GM23338 (cell line): ENCODE measurements around the gene UBE3C.

ENCODE experiments used
- CREB1 ChIP-seq: fragments of 250-450 bp; sonication (Bioruptor Pico); IDR thresholded peaks from 2 replicates; pipeline ENCODE4 v1.5.0; 2020; ENCODE audit warnings: low read depth, mild to moderate bottlenecking, moderate library complexity
- EZH2 ChIP-seq: fragments of 200-600 bp; sonication (generic); IDR thresholded peaks from one replicate; pipeline ENCODE4 v1.8.0; 2017; ENCODE audit warnings: antibody characterized with exemption, mild to moderate bottlenecking, low read depth; ENCODE audit not compliant: unreplicated experiment
- EZH2phosphoT487 ChIP-seq: fragments of 200-600 bp; sonication (generic); IDR thresholded peaks from one replicate; pipeline ENCODE4 v1.8.1; 2018; ENCODE audit warnings: antibody characterized with exemption; ENCODE audit not compliant: unreplicated experiment
- NANOG ChIP-seq: IDR thresholded peaks from 2 replicates; pipeline ENCODE4 v1.6.1; 2016; ENCODE audit warnings: antibody characterized with exemption, borderline replicate concordance
- POLR2AphosphoS5 ChIP-seq: IDR thresholded peaks from 2 replicates; pipeline ENCODE4 v1.6.1; 2016; ENCODE audit warnings: antibody characterized with exemption, low read depth
- REST ChIP-seq: IDR thresholded peaks from one replicate; pipeline ENCODE4 v1.6.1; 2018; ENCODE audit warnings: antibody characterized with exemption; ENCODE audit not compliant: unreplicated experiment
- STAT1 ChIP-seq: IDR thresholded peaks from one replicate; pipeline ENCODE4 v1.6.1; 2016; ENCODE audit warnings: antibody characterized with exemption; ENCODE audit not compliant: unreplicated experiment
- ZNF114 ChIP-seq: fragments of 250-450 bp; sonication (Bioruptor Pico); IDR thresholded peaks from 2 replicates; pipeline ENCODE4 v1.5.0; 2020; ENCODE audit warnings: mild to moderate bottlenecking, moderate library complexity
- ZNF331 ChIP-seq: fragments of 250-450 bp; sonication (Bioruptor Pico); IDR thresholded peaks from 2 replicates; pipeline ENCODE4 v1.5.0; 2020; ENCODE audit warnings: low read depth, mild to moderate bottlenecking, moderate library complexity
- TF ChIP-seq, protein P1 (sequence below), 2 experiments: fragments of 200-600 bp in 1 of 2; sonication (generic) in 1 of 2; conservative IDR thresholded peaks; 2 replicates each; pipeline versions ENCODE4 v1.5.1 to v1.6.1; 2016 to 2017; ENCODE audit warnings: antibody characterized with exemption in 2 of 2, low read depth in 2 of 2, mild to moderate bottlenecking in 2 of 2, moderate library complexity in 1 of 2
- TF ChIP-seq, protein P2 (sequence below): IDR thresholded peaks from 2 replicates; pipeline ENCODE4 v1.6.1; 2016; ENCODE audit warnings: antibody characterized with exemption
- TF ChIP-seq, protein P3 (sequence below): fragments of 250-450 bp; sonication (Bioruptor Pico); IDR thresholded peaks from 2 replicates; pipeline ENCODE4 v1.5.0; 2020; ENCODE audit warnings: mild to moderate bottlenecking, moderate library complexity

GRCh38 chr7:157149317-157149716 is 10.6 kb downstream of the UBE3C start:
- TF ChIP-seq, protein P1, sequence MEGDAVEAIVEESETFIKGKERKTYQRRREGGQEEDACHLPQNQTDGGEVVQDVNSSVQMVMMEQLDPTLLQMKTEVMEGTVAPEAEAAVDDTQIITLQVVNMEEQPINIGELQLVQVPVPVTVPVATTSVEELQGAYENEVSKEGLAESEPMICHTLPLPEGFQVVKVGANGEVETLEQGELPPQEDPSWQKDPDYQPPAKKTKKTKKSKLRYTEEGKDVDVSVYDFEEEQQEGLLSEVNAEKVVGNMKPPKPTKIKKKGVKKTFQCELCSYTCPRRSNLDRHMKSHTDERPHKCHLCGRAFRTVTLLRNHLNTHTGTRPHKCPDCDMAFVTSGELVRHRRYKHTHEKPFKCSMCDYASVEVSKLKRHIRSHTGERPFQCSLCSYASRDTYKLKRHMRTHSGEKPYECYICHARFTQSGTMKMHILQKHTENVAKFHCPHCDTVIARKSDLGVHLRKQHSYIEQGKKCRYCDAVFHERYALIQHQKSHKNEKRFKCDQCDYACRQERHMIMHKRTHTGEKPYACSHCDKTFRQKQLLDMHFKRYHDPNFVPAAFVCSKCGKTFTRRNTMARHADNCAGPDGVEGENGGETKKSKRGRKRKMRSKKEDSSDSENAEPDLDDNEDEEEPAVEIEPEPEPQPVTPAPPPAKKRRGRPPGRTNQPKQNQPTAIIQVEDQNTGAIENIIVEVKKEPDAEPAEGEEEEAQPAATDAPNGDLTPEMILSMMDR (conservative IDR thresholded peaks at IDR 0.05; ENCODE audit: low read depth in 2 of 2): no peak
- TF ChIP-seq POLR2AphosphoS5 (no peak), REST (no peak), EZH2phosphoT487 (no peak), EZH2 (no peak), STAT1 (no peak), CREB1 (CRISPR knock-in tag) (no peak), ZNF114 (CRISPR knock-in tag) (no peak), NANOG (no peak), ZNF331 (CRISPR knock-in tag) (no peak)
- TF ChIP-seq, protein P2, sequence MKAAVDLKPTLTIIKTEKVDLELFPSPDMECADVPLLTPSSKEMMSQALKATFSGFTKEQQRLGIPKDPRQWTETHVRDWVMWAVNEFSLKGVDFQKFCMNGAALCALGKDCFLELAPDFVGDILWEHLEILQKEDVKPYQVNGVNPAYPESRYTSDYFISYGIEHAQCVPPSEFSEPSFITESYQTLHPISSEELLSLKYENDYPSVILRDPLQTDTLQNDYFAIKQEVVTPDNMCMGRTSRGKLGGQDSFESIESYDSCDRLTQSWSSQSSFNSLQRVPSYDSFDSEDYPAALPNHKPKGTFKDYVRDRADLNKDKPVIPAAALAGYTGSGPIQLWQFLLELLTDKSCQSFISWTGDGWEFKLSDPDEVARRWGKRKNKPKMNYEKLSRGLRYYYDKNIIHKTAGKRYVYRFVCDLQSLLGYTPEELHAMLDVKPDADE: no peak
- TF ChIP-seq, protein P3, sequence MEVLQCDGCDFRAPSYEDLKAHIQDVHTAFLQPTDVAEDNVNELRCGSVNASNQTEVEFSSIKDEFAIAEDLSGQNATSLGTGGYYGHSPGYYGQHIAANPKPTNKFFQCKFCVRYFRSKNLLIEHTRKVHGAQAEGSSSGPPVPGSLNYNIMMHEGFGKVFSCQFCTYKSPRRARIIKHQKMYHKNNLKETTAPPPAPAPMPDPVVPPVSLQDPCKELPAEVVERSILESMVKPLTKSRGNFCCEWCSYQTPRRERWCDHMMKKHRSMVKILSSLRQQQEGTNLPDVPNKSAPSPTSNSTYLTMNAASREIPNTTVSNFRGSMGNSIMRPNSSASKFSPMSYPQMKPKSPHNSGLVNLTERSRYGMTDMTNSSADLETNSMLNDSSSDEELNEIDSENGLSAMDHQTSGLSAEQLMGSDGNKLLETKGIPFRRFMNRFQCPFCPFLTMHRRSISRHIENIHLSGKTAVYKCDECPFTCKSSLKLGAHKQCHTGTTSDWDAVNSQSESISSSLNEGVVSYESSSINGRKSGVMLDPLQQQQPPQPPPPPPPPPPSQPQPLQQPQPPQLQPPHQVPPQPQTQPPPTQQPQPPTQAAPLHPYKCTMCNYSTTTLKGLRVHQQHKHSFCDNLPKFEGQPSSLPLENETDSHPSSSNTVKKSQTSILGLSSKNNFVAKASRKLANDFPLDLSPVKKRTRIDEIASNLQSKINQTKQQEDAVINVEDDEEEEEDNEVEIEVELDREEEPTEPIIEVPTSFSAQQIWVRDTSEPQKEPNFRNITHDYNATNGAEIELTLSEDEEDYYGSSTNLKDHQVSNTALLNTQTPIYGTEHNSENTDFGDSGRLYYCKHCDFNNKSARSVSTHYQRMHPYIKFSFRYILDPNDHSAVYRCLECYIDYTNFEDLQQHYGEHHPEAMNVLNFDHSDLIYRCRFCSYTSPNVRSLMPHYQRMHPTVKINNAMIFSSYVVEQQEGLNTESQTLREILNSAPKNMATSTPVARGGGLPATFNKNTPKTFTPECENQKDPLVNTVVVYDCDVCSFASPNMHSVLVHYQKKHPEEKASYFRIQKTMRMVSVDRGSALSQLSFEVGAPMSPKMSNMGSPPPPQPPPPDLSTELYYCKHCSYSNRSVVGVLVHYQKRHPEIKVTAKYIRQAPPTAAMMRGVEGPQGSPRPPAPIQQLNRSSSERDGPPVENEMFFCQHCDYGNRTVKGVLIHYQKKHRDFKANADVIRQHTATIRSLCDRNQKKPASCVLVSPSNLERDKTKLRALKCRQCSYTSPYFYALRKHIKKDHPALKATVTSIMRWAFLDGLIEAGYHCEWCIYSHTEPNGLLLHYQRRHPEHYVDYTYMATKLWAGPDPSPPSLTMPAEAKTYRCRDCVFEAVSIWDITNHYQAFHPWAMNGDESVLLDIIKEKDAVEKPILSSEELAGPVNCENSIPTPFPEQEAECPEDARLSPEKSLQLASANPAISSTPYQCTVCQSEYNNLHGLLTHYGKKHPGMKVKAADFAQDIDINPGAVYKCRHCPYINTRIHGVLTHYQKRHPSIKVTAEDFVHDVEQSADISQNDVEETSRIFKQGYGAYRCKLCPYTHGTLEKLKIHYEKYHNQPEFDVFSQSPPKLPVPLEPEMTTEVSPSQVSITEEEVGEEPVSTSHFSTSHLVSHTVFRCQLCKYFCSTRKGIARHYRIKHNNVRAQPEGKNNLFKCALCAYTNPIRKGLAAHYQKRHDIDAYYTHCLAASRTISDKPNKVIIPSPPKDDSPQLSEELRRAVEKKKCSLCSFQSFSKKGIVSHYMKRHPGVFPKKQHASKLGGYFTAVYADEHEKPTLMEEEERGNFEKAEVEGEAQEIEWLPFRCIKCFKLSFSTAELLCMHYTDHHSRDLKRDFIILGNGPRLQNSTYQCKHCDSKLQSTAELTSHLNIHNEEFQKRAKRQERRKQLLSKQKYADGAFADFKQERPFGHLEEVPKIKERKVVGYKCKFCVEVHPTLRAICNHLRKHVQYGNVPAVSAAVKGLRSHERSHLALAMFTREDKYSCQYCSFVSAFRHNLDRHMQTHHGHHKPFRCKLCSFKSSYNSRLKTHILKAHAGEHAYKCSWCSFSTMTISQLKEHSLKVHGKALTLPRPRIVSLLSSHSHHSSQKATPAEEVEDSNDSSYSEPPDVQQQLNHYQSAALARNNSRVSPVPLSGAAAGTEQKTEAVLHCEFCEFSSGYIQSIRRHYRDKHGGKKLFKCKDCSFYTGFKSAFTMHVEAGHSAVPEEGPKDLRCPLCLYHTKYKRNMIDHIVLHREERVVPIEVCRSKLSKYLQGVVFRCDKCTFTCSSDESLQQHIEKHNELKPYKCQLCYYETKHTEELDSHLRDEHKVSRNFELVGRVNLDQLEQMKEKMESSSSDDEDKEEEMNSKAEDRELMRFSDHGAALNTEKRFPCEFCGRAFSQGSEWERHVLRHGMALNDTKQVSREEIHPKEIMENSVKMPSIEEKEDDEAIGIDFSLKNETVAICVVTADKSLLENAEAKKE: no peak
